ENCODE measurements around the gene ACOT7.

The ACOT7 gene

DNA sequence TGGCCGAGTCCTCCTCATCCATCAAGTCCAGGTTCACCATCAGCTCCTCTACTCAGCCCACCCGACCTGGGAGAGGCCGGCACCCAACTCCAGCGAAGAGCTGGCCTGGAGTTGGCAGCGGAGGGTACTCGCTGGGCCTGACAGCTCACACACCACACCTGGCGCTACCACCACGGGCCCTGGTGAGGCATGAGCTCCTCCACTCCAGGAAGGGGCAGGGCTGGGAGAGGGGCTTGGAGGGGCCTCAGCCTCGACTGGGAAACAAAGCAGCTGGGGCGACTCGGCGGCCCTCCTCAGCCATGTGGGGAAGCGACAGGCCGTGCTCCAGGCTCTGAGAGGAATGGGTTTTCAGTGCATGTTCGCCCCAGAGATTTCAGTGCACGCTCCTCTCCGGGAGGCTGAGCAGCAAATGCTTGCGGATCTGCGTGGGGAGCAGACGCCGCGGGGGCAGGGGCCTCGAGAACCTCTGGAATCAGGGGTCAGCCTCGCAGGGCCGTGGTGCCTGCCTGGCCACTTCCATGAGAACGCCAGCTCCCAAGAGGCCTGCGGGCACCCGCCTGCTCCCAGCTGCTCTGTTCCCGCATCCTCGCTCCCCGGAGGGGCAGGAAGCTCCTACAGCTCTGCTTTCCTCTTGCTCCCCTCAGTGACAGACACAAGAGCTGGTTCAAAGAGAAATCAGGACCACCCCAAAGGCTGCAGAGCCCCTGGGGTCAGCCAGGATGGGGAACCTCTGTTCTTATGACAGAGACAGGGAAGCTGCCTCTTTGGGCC lies 113.8 kb downstream of the ACOT7 start:
- DNase-seq, result no peak

DNA sequence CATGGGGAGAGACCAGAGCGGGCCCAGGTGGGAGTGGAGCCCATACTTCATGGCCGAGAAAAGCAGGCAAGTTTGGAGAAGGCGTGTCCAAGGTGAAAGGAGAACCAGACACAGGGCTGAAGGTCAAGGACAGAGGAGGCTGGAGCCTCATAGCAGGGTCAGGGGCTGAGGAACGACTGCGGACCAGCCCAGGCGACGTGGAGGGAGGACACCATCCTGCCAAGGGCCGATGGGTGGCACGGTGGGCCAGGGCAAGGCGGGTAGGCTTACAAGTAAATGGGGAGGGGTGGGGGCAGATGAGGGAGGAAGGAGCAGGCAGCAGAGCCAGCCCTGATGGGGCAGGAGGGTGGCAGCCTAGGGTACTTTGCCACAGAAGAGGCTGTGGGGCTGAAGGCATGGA lies 114.5 kb downstream of the ACOT7 start:
- DNase-seq, result no peak

DNA sequence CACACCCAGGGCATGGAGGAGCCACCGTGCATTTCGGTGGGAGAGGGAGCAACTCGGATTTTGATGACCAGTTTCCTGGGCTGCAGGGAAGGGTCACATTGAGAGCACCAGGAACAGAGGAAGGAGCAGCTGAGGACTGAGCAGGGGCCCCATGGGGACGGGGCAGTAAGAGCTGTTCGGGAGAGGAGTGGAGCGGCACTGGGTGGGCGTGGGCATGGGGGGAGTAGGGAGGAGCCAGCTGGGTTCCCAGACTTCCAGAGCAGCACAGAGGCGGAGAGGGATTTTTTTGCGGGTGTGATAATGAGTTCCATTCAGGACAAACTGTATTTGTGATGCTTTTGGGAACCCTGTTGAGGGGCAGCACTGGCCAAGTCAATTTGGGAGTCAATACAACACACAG lies 115.3 kb downstream of the ACOT7 start:
- DNase-seq, result no peak

DNA sequence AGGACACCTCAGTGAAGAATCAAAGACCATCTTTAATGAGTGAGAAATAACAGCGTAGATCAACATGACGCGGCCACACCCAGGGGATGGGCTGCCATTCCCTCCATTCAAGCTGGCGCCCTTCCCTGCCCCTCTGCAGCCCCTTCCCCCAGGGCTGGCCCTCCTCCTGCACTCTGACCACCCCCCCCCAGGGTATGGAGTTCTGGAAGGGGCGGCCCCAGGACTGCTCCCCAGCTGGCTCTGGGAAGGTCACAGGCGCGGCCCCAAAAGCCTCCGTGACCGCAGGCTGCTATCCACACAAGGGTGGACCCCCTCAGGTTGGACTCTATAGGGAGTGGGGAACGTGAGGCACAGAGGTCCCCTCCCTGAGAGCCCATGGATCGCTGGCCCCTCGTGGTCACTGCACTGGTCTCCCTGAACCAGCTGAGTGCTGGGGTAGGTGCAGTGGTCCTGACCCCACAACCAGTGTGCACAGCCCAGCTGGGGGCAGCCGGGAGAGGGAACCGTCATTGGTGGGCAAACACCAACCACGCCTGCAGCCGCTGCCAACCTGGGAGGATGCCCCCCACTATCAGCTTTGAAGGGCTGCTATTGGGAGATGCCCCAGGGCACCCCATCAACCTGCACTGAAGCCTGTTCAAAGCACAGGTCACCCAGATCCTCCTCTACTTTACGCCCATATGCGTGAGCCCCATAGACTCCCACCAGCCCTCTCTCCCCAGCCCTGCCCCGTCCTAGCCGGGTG lies 116.6 kb downstream of the ACOT7 start:
- DNase-seq, result no peak

DNA sequence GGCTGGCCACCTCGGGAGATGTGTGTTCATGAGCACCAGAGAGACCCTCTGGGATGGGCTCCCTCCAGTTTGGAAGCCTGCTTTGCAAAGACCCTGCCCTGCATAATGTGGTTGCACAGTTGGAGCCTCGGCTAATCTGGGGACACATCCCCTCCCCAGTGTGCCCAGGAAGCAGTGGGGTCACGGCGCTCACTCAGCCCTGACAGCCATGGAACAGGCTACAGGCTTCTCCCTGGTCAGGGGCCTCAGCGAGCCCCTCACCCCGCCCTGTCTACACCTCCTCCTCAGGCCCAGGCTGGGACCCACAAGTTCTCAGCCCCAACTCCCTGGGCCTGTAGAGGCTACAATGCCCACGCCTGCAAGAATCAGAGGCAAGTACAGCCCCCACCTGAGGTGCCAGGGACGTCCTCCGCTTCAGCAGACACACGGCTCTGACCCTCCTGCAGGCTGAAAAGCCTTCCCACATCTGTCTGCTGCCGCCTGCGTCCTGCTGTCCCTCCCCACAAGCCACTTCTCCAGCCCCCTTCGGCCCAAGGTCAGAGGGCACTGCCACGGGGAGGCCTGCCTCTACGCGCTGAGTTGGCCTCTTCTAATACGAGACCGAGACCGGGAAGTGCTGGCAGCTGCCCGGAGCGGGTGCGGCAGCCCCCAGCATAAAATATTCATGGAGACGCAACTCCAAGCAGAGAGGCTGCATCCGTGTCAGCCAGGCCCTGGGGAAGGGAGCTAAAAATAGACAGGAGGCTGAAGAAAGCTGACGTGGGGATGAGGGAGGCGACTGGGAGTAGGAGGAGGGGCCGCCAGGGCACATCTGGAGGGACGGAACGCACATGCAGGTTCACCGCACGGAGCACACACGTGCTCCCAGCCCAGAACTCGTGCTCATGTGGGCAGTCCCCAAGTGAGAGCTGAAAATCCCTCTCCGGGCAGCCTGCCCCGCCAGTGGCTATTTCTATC lies 117.5 kb downstream of the ACOT7 start:
- no peak for DNase-seq

DNA sequence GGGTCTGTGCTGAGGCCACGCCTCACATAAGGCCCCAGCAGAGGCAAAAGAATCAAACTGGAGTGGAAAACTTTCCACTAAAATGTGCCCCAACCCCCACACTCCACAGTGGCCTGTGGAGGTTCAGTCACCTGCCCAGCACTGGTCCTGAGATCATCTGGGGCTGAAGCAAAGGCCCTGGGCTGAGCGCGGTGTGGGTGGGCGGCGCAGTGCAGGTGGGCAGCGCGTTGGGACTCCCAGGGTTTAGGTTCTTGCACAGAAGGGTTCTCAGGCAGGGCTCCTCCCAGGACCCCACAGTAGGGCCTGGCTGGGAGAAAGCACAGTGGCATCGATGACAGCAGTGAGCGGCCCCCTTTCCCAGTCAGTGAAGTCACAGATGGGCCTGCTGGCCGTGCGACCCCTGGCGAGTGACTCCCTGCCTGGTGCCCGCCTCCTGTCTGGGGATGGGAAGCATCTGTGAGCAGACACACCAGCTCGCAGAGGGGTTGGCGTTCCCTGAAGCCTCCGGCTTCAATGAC lies 118.9 kb downstream of the ACOT7 start:
- DNase-seq, result no peak

DNA sequence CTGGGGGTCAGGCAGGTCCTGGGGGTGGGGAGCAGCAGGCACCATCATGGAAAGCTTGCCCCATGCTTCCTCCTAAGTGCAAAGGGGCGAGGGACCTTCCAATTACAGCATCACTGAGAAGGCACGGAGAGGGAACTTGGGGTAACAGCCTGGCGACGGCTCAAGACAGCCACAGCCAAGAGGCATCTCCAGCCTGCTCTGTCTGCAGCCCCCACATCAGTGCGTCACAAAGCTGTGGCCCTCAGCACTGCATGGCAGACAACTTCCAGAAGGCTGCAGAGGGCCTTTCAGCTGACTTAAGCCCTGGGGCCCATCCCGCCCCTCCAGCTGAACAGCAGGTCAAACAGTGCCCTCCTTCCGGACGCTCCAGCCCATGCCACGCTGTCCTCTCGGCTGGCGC lies 119.5 kb downstream of the ACOT7 start:
- no peak for DNase-seq

DNA sequence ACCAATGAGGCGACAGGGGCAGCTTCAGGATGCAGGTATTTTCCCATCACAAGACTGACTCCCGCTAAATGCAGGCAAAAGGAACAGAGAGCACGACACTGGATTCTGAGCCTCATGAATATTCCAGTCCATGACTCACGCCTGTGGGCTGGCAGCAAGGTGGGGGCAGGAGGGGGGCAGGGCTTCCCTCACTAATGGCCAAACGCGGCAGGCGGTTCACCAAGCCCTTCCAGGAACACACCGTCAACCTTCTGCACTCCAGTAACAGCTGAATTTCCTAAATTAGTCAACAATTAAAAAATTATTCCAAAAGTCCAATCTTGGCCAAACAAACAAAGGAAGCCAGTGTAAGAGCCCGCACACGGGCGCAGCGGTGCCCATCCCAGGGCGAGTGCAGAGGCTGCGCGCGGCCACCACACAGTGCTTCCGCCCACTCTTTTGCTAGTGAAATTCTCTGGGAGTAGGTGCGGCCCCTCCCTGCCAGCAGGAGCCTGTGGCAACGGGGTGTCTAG lies 120.1 kb downstream of the ACOT7 start:
- DNase-seq, result no peak

DNA sequence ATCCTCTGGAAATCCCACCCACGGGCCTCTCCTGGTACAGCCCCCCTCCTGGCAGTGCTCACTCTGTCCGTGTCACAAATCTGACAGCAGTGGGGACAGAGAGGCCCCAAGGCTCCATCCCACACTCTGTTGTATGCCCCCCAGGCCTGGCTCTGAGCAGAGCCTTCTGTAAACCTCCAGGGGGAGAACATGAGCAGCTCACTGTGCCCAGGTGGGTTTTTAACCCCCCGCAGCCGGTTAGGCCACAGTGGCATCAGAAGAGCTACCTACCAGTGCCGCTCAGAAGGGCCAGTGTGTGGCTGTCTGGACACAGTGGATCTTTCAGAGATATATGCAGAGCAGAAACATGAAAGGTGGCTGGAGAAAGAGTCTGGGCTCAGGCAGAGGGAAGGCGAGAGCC lies 120.7 kb downstream of the ACOT7 start:
- DNase-seq, result no peak

DNA sequence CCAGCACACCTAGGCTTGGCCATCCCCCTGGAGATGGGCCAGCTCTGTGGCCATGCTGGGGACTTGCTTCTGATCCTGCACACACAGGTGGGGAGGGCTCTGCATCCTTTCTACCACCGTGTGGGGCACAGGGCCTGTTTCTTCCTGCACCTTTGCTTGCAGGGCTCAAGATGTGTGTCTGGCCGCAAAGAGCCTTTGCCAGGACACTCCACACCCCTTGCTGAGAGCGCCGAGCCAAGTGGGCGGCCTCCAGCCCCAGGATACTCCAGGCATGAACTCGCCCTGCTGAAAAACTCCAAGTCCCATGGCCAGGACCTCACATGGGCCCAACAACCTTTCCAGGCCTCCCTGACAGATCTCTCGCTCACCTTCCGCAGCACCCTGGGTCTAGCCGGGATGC lies 121.1 kb downstream of the ACOT7 start:
- no peak for DNase-seq

DNA sequence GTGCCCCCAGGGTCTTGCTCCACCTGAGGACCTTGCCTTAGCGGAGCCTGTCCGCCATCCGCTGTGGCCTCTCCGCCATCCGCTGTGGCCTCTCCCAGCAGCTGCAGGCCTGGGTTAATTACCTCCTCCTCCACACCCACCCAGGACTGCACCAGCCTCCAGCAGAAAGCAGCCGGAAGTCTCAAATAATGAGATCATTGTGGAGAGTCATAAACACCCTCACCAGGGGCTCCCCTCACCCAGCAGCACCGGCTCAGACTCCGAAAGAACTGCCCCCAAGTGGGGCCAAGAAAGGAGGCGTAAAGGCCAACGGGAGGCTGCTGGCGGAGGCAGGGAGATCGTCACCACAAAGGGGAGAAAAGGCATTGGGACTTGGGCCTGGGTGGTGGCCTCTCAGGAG lies 122.0 kb downstream of the ACOT7 start:
- DNase-seq, result no peak

DNA sequence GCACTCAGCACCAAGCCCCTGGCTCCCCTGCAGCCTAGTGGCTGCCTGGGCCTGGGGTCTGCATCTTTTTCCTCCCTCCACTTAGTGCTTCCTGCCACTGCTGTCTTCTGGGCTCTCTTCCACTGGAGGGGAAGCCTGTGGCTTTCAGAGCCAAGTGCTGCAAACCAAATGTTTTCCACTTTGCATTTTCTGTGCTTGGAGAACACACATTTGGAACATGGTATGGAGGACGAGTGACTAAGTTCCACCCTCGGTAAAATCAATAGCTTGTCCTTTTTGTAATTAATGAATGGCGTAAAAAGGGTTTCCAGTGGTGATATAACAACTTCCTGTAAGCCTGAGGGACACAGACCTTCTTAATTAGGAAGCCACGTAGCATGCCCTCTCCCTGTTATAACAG lies 122.6 kb downstream of the ACOT7 start:
- no peak for DNase-seq

DNA sequence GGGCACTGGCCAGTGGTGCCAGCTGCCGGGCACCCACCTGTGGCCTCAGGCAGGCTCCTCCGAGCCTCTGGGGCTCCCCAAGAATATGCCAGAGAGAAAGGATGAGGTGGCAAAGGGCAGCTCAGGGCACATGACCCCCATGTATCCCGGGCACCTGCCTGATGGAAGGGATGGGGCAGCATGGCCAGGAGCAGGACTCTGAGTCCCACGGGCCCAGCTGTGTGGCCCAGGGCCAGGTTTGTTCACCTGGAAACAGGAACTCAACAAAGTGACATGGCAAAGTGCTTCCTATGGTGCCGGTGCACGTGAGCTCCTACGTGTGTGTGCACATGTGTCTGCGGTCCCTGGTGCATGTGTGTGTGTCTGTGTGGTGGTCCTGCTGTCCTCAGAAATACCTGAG lies 123.2 kb downstream of the ACOT7 start:
- DNase-seq, result no peak

DNA sequence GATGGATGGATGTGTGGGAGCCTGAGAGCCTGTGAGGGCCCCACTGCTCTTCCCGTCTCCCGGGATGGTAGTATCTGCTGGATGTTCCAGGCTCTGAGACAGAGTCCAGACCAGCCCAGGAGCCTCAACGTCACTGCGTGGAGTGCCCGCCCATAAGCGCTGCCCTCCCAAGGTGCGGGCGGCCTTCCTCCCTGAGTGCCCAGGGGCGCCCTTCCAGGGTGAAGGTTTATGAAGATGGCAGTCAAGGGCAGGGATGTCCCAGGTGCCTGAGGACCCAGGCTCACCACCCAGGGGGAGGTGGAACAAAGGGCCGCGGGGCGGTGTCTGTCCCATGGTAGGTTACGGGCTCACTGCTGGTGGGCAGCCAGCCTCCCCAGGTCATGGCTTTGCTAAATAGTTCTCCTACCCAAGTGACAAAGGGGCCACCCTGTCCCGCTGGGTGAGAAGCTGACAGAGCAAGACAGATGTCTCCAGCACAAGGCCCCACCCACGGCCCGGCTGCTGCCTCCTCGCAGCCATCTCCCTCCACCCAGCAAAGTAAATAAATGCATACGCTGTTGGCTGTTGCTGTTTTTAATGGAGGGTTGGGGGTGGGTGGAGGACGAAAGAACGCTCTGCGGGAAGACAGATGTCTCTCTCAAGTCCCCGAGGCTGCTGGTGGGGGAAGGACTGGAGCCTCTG lies 123.7 kb downstream of the ACOT7 start:
- no peak for DNase-seq

DNA sequence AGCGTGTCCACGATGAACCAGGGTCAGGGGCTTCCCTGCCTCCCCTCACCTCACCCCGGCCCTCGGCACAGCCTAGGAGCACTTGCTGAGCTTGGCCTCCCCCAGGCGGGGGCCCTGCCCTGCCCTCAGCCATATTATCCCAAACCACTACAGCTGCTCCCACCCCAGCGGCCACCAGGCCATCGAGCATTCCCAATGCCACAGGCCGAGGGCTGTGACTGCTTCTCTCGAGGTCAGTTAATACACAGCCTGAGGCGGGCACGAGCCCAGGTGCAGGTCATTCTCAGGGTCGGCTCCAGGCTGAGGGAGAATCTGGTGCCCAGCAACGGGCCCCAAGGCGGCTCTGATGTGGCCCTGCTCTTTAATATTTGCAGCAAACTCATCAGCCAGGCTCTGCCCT lies 124.3 kb downstream of the ACOT7 start:
- DNase-seq, result no peak

DNA sequence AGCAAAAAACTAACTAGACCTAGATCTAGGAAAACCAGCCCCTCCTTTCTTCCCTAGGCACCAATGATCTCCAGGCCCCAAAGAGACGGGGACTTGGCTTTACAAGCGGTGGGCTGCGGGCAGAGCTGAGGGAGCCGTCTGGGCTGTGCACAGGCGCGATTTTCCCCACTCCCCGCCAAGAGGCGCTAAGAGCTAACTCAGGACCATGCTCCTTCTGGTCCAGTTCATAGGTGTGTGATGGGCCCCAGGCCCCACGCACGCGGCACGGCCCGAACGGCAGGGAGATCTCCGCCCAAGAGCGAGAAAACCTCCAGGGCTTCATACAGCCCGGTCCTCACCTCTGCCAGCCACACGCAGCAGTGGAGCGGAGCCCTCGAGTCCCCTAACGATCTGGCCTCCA lies 125.2 kb downstream of the ACOT7 start:
- DNase-seq, result no peak

DNA sequence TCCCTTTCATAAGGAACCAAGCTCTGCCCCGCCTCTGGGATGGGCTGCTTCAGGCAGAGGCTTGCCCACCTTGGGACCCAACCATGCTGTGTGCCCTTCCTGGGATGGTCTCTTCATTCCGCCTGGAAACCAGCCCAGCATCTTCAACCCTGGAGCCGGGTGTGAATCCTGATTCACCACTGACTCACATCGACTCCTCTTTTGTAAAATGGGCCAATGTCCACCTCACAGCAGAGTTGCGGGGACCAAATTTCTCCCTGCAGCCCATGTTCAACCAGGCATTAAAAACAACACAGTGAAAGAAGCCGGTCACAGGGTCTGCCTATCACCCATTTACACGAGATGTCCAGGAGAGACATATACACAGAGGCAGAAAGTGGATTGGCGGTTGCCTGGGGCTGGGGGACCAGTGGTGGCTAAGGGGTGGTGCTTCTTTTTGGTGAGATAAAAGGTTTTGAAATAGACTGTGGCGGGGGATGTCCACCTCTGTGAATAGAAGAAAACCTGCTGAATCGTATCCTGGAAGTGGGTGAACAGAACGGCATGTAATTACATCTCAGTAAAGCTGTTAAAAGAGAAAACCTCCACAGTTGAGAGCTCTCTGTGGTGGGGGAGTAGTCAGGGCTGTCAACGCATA lies 125.8 kb downstream of the ACOT7 start:
- DNase-seq, result no peak

DNA sequence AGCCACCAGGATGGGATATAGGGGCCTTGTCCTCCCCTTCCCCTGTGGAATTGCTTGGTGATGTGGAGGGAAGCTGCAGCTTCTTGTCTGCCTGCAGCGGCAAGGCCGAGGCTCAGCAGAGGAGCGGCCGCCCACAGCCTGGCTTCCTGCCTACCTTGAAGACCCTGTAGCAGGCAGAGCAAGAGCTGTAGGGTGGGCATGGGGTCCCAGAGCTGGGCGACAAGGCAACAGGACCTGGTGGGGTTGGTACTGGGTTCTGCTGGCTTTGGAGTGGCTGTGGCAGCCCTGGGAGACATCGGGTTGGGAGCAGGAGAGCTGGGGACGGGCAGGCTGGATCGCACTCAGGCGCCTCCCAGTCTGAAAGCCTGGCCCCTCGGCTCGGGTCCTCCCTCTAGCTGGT lies 126.9 kb downstream of the ACOT7 start:
- DNase-seq, result no peak

DNA sequence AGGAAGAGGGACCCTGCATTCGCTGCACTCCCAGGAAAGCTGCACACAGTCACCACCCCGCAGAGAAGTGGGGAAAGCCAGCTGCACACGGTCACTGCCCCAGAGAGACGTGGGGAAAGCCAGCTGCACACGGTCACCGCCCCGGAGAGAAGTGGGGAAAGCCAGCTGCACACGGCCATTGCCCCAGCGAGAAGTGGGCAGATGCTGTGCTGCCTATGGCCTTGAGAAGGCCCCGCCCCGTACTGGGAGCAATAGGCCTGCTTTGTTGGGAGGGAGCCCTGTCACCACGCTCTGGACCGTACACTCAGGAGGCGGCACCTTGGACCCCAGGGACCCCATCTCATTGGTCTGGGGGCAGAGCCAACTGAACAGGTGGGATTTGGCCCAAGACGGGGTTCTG lies 128.4 kb downstream of the ACOT7 start:
- DNase-seq, result no peak

DNA sequence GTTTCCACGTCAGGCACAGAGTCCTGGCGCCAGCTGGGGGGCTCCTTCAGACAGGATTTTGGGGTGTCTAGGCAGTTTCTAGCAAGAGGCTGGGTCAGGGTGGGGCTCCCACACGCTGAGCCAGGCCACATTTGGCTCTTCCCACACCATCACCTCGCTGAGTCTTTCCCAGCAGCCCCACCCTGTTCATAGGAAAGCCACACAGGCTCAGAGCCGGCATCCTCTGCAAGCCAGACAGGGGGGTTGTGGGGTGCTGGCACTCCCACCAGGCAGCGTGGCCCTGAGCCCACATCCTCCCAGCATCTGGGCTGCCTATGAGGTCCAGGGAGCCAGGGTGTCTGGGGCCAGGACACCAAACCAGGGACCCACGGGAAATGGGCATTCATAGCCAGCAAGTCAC lies 129.9 kb downstream of the ACOT7 start:
- no peak for DNase-seq

DNA sequence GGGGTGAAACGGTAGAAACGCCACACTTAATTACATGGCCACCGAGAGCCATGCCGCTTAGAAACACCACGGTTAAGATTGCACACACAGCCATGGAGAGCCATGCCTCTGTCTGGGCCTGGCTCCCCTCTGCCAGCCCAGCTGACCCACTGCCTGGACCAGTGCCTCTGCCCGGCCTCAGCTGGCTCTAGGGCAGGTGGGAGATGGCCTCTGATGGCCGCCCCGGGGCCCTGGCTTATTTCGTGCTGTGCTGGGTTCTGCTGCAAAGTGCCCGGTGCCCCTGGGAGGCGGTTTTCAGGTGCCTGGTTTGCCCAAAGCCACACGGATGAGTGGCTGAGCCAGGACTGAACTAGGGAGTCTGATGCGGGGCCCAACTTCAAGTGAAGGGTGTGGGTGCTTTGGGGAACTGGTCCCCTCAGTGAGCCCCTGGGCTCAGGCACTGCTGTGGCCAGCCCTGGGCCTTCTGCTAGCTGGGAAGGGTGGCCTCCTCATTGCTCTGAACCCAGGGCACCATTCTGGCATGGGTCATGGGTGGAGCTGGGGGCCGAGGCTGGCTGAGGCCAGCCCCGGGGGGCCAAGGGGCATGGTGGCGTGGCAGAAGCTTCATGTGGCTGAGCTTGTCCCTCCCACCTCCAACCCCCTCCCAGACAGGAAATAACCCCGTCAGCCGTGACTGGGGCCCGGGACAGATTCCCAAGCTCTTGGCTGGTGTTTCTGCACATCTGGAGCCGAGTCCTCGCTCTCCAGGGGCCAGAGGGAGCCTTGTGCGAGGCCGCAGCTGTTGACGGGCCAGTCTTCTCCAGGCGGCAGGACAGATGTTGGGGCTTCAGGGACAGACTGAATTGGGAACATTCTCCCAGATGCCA lies 130.8 kb downstream of the ACOT7 start:
- DNase-seq, result no peak

Measured in NCI-H1105 (cell line).